HepG2 (cell line): ENCODE results near the gene BCKDHB. TPM values are rescaled to one million over a fixed set of nuclear protein-coding genes. Genes with fewer than 3 reads are reported as not detected.

ENCODE experiments used
- ATAC-seq: fragments of 200-7000 bp; cut with Tn5 transposase; 3 replicates; pipeline ENCODE4 v1.9.1; 2020; ENCODE audit warnings: mild to moderate bottlenecking, moderate library complexity
- BruUV-seq: library from RNA; stranded (reverse); fragments of 400-500 nt; replicated peaks from 2 replicates; lab custom pipeline; 2021; lab: Mats Ljungman, UMichigan
- CTCF ChIA-PET: fragments of 300-600 bp; formaldehyde crosslinking; extraction: SDS; loops from one replicate; lab custom pipeline; 2021; ENCODE audit warnings: low total read pairs, inconsistent platforms, low intra/inter-chr PET ratio; lab: Yijun Ruan, JAX
- POLR2A ChIA-PET: fragments of 350-600 bp; sonication (Branson Sonifier 250); formaldehyde crosslinking; loops from one replicate; lab custom pipeline; 2020; ENCODE audit warnings: antibody characterized with exemption, inconsistent platforms; lab: Yijun Ruan, JAX
- DNase-seq: peaks from one replicate; pipeline ENCODE4 v3.0.0-alpha.2; 2015; ENCODE audit warnings: low spot score
- FAIRE-seq: peaks from 3 replicates; lab custom pipeline; 2011; peaks lifted over from hg19 to GRCh38; lab: Jason Lieb, UNC
- H2AFZ ChIP-seq: one replicate; pipeline ENCODE4 v1.6.1; 2011; ENCODE audit warnings: low read length, inconsistent platforms
- H3K27ac ChIP-seq: fragments of 300-600 bp; 3 replicates; pipeline ENCODE4 v1.8.0; 2011; ENCODE audit warnings: mixed run types, mild to moderate bottlenecking, mixed read lengths, low read length, inconsistent platforms; ENCODE audit not compliant: insufficient read depth; ENCODE audit errors: extremely low read length
- H3K27me3 ChIP-seq, 2 experiments: fragments of 200-600 bp in 1 of 2; 2 replicates in 1 of 2; 3 replicates in 1 of 2; pipeline versions ENCODE4 v1.6.0 to v1.8.0; 2011; ENCODE audit warnings: low read length in 2 of 2, mild to moderate bottlenecking in 2 of 2, moderate library complexity in 2 of 2, inconsistent platforms in 1 of 2; ENCODE audit not compliant: insufficient read depth in 2 of 2, control insufficient read depth in 1 of 2
- H3K36me3 ChIP-seq, 2 experiments: fragments of 200-600 bp in 1 of 2; replicated peaks in 1 of 2; 2 replicates in 1 of 2; 3 replicates in 1 of 2; pipeline versions ENCODE4 v1.5.1 to v1.8.0; 2011; ENCODE audit warnings: low read length in 2 of 2, inconsistent platforms in 1 of 2; ENCODE audit not compliant: insufficient read depth in 2 of 2, control insufficient read depth in 1 of 2
- H3K4me1 ChIP-seq: 2 replicates; pipeline ENCODE4 v1.5.1; 2012; ENCODE audit warnings: low read length, inconsistent platforms; ENCODE audit not compliant: insufficient read depth
- H3K4me2 ChIP-seq: 2 replicates; pipeline ENCODE4 v1.6.0; 2011; ENCODE audit warnings: low read depth, low read length, inconsistent platforms
- H3K4me3 ChIP-seq, 3 experiments: fragments of 200-600 bp in 1 of 3; sonication (generic), shearing (Covaris generic) in 1 of 3; replicated peaks in 1 of 3; 2 replicates each; pipeline ENCODE4 v1.5.1; 2011 to 2016; ENCODE audit warnings: low read length in 3 of 3, inconsistent platforms in 2 of 3, low read depth in 2 of 3, mild to moderate bottlenecking in 2 of 3, control low read depth in 1 of 3, mixed read lengths in 1 of 3; ENCODE audit not compliant: insufficient read depth in 1 of 3
- H3K79me2 ChIP-seq: one replicate; pipeline ENCODE4 v1.6.1; 2011; ENCODE audit warnings: low read length, inconsistent platforms; ENCODE audit not compliant: insufficient read depth
- H3K9ac ChIP-seq: 2 replicates; pipeline ENCODE4 v1.6.0; 2011; ENCODE audit warnings: mild to moderate bottlenecking, low read depth, low read length, inconsistent platforms; ENCODE audit not compliant: insufficient read depth
- H3K9me3 ChIP-seq: 2 replicates; pipeline ENCODE4 v1.5.1; 2012; ENCODE audit warnings: mild to moderate bottlenecking, low read length
- H4K20me1 ChIP-seq: 2 replicates; pipeline ENCODE4 v1.6.0; 2011; ENCODE audit warnings: inconsistent platforms, mild to moderate bottlenecking, low read length, moderate library complexity; ENCODE audit not compliant: insufficient read depth
- CCDC6 ChIP-seq: sonication (generic); formaldehyde crosslinking; IDR thresholded peaks from 2 replicates; pipeline ENCODE4 v1.8.1; 2022; ENCODE audit warnings: mild to moderate bottlenecking, missing genetic modification reagents, moderate library complexity
- GABPA ChIP-seq, 2 experiments: IDR thresholded peaks; 2 replicates each; pipeline ENCODE4 v1.6.1; 2011 to 2016; ENCODE audit warnings: low read depth in 2 of 2, low read length in 1 of 2, missing biosample characterization in 1 of 2, missing genetic modification characterization in 1 of 2
- MAFK ChIP-seq, 2 experiments: IDR thresholded peaks in 1 of 2; conservative IDR thresholded peaks in 1 of 2; 2 replicates each; pipeline ENCODE4 v1.6.1; 2011; ENCODE audit warnings: improper control_type of control experiment in 2 of 2, low read length in 2 of 2
- YEATS2 ChIP-seq: sonication (generic); formaldehyde crosslinking; IDR thresholded peaks from 2 replicates; pipeline ENCODE4 v1.4.0; 2020; ENCODE audit warnings: missing genetic modification reagents, borderline replicate concordance
- WGBS: methylation state at CpG from one replicate; pipeline ENCODE4 v1.1.6; 2017; ENCODE audit warnings: low lambda C conversion rate; 5-methylcytosine and 5-hydroxymethylcytosine counted together
- in situ Hi-C: cut with HindIII; loops from 2 replicates; pipeline ENCODE4 v1.10.0; 2017; ENCODE audit warnings: low pct_unique_long_range_greater_than_20kb; ENCODE audit not compliant: extremely low pct_ligation_motif_present
- intact Hi-C: fragments of 100-400 bp; cut with micrococcal nuclease; formaldehyde crosslinking; loops from one replicate; pipeline ENCODE4 v1.10.0; 2022; ENCODE audit not compliant: unreplicated experiment
- polyA plus RNA-seq, 8 experiments: library from polyadenylated mRNA; depleted of rRNA in 3 of 8; stranded (reverse) in 7 of 8; unstranded in 1 of 8; fragments of >200 nt; fragmentation: Illumina TruSeq in 4 of 8; extraction: Trizol in 4 of 8; gene quantifications; 2 replicates each; pipeline versions ENCODE4 v1.2.1 to v1.2.3, GENCODE V29; 2011 to 2016; ENCODE audit warnings: low read depth in 4 of 8, missing spikeins in 1 of 8, mixed read lengths in 1 of 8; ENCODE audit not compliant: insufficient read depth in 1 of 8
- total RNA-seq, 5 experiments: library from RNA; depleted of rRNA; stranded (reverse); fragments of >200 nt; fragmentation: Illumina TruSeq; extraction: Trizol; gene quantifications; 2 replicates each; pipeline ENCODE4 v1.2.3, GENCODE V29; 2016; ENCODE audit warnings: low read depth in 1 of 5

Gene BCKDHB
- total and polyA plus RNA-seq, 2 of the 13 experiments (the other 11 are each of a cell fraction or from before 2014, with no cell fraction given) = 10.8 to 13.6 TPM

DNA sequence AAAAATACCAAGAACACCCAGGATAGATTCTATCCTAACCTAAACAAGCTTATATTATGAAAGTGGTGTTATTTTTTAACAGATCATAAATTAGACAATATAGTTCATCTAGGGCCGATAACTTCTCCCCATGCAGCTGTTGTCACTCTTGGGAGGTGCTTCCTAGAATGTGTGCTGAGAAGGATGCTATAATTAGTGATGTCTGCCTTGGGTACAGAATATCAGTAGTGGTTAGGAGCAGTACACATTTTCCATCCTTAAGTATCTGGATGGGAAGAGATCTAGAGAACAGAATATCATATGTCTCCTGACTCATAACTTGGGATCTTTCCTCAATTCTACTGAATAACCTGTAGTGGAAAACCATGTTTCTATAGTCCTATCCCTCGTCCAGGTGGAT, 214.5 kb downstream of the BCKDHB start:
- FAIRE-seq = no peak
- no peaks in the 10 kb centered on the region for H3K9me3 ChIP-seq
- no peaks in the 10 kb centered on the region for H3K79me2 ChIP-seq
- no peaks in the 10 kb centered on the region for H3K27me3 ChIP-seq
- H3K4me3 ChIP-seq = no peak overlapping the region
- ChIA-PET POLR2A (no interaction called here), CTCF (no interaction called here)
- DNase-seq = no peak
- intact Hi-C loops (no loop called here), in situ Hi-C loops (no loop called here)
- no peak overlapping the region for H3K4me2 ChIP-seq
- 95% methylated on average over 2 of the region's 2 CpGs for WGBS
- H3K4me1 ChIP-seq = no peaks in the 10 kb centered on the region
- H3K27ac ChIP-seq = no peak overlapping the region
- TF ChIP-seq GABPA (IDR thresholded peaks at IDR 0.05; ENCODE audit: low read depth, low read length) (no peak), GABPA (CRISPR knock-in tag; IDR thresholded peaks at IDR 0.05; ENCODE audit: low read depth) (no peak), YEATS2 (CRISPR knock-in tag) (no peak)
- no peaks in the 10 kb centered on the region for H3K36me3 ChIP-seq
- no peak overlapping the region for H2AFZ ChIP-seq
- BruUV-seq = no TSS peak
- no peak for ATAC-seq
- no peaks in the 10 kb centered on the region for H4K20me1 ChIP-seq
- no peak overlapping the region for H3K9ac ChIP-seq

DNA sequence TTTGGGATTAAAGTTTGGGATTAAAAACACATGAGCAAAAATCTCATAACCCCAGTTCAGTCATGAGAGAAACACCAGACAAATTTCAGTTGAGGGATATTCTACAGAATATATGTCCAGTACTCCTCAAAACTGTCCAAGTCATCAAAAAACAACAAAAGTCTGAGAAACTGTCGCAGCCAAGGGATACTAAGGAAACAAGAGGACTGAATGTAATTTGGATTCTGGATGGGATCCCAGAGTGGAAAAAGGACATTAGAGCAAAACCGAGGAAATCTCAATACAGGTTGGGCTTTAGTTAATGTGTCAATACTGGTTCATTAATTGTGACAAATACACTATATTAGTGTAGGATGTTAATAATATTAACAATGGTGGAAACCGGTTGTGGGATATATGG, 219.3 kb downstream of the BCKDHB start:
- WGBS = 99% methylated on average over 3 of the region's 3 CpGs
- in situ Hi-C loops = no loop called here
- no TSS peak for BruUV-seq

More for the DNA sequence above, 219.3 kb downstream of the BCKDHB start:
- Histone ChIP-seq H3K79me2 (no peaks in the 10 kb centered on the region), H3K4me1 (no peaks in the 10 kb centered on the region), H3K9me3 (no peaks in the 10 kb centered on the region), H3K27me3 (no peaks in the 10 kb centered on the region), H3K36me3 (no peaks in the 10 kb centered on the region), H4K20me1 (no peaks in the 10 kb centered on the region), H3K4me3 (no peak overlapping the region), H3K4me2 (no peak overlapping the region), H3K27ac (no peak overlapping the region), H2AFZ (no peak overlapping the region), H3K9ac (no peak overlapping the region)
- 0 out of 4 replicates have a peak, but pooled peaks of 1 of the 2 experiments have one; percentile 7 for TF ChIP-seq MAFK (conservative IDR thresholded peaks at IDR 0.05 in 1 of 2, IDR thresholded peaks at IDR 0.05 in 1 of 2; ENCODE audit: low read length in 2 of 2)
- TF ChIP-seq CCDC6 (CRISPR knock-in tag) = no peak
- DNase-seq (no peak), FAIRE-seq (no peak), ATAC-seq (no peak)
- POLR2A ChIA-PET = no interaction called here
- intact Hi-C loops = no loop called here
- CTCF ChIA-PET = no interaction called here
